CD4-positive, alpha-beta T cell treated with Interleukin-6 for 4 hours (primary cell): ENCODE measurements around the gene CYSLTR2.

ENCODE experiments used
- DNase-seq: peaks from one replicate; pipeline ENCODE4 v3.0.0-alpha.2; 2020; ENCODE audit warnings: mixed read lengths

CYSLTR2 gene

DNA sequence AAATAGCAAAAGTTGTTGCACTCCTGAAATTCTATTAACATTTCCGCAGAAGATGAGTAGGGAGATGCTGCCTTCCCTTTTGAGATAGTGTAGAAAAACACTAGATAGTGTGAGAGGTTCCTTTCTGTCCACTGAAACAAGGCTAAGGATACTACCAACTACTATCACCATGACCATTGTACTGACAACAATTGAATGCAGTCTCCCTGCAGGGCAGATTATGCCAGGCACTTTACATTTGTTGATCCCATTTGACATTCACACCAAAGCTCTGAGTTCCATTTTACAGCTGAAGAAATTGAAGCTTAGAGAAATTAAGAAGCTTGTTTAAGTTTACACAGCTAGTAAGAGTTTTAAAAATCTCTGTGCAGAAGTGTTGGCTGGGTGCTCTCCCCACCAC is 55.0 kb downstream of the CYSLTR2 start:
- DNase-seq = no peak

DNA sequence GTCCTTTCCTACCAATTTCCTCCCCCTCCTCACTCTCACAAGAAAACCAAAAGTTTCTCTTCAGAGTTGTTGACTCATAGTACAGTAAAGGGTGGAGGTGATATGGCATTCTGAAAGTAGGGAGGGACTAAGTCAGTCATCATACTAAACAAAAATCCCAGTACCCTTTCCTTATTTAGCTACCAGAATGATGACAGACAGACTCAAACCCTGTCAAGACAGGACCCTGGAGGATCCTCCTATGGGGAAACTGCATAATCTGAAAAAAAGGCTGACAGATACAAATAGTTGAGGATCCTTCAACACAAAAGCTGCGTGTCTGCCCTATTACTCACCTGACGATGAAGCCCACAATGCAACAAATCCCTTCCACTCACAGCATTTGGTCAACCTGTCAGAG is 55.5 kb downstream of the CYSLTR2 start:
- no peak for DNase-seq

- no peak for DNase-seq
Observed at GRCh38 chr13:48710160-48710559, 56.4 kb downstream of the CYSLTR2 start.

GRCh38 chr13:48712141-48712540 is 58.4 kb downstream of the CYSLTR2 start:
- no peak for DNase-seq

GRCh38 chr13:48715977-48716376 is 62.2 kb downstream of the CYSLTR2 start:
- no peak for DNase-seq

DNA sequence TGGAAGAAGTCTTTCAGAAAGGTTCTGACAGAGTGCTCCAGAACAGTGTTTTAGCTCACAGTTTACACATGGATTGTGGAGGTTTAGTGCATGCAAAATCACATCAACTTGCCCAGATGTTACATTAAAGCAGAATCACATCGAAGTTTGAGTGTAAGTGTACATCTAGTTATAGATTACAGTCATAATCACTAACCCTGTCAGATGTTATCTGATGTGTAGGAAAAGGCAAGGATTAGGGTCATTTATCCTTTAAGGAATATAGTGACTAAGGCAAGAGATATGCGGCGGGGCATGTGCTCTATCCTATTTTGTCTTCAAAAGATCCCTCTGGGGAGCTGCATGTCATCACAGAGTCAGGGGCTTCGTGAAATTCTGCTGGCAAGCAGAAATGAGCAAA is 66.9 kb downstream of the CYSLTR2 start:
- DNase-seq = no peak

- DNase-seq = no peak
Observed at GRCh38 chr13:48723168-48723567, 69.4 kb downstream of the CYSLTR2 start.

DNA sequence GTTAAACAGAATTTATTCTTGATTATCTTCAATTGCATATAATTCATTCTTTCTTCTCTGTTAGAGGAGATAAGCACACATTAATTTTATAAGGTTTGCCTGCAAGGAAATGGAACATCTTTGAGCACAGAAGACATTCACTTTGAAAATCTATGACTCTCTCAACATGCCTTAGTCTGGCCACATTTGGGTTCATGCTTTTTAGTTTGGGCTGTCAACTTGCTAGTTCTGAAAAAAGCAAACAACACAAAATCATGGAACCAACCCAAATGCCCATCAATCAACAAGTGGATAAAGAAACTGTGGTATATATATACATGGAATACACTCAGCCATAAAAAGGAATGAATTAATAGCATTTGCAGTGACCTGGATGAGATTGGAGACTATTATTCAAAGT is 71.5 kb downstream of the CYSLTR2 start:
- DNase-seq = no peak

GRCh38 chr13:48726711-48727110 is 73.0 kb downstream of the CYSLTR2 start:
- DNase-seq = no peak

DNA sequence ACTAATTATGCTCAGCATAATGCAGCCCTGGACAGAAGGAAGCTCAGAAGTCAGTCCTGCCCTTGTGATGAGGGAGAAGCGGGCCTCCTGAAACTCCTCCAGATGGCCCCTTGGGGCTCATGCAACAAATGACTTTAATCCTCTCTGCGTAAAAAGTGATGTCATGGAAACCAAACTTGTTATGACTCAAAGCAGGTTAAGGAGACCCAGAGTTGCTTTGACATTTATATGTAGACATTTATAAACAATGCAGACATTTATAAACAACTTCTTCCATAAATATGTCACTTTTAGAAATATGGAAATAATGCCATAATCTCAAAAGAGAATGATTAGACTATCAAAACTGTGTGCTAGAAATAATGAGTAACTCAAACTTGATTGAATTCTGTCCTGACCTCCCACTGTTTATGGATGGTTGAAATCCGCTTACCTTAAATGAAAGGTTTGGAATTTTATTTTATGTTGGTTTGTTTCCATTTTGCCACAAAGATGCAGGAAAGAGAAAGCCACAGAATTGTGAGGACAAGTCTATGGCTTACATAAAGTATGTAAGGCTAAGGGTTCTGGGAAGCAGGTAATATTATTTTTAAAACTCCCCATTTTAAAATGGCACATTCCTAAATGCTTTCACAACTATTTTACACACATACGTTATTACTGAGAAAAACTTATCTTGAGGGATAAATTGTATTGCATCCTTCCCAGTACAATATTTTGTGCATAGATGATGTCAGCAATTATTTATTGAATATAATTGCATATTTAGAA is 73.7 kb downstream of the CYSLTR2 start:
- DNase-seq = no peak

GRCh38 chr13:48728226-48728625 is 74.5 kb downstream of the CYSLTR2 start:
- no peak for DNase-seq

GRCh38 chr13:48728876-48729275 is 75.1 kb downstream of the CYSLTR2 start:
- DNase-seq = no peak

GRCh38 chr13:48729856-48730255 is 76.1 kb downstream of the CYSLTR2 start:
- DNase-seq = no peak

- DNase-seq = no peak
Observed at GRCh38 chr13:48731001-48731658, 77.4 kb downstream of the CYSLTR2 start.

DNA sequence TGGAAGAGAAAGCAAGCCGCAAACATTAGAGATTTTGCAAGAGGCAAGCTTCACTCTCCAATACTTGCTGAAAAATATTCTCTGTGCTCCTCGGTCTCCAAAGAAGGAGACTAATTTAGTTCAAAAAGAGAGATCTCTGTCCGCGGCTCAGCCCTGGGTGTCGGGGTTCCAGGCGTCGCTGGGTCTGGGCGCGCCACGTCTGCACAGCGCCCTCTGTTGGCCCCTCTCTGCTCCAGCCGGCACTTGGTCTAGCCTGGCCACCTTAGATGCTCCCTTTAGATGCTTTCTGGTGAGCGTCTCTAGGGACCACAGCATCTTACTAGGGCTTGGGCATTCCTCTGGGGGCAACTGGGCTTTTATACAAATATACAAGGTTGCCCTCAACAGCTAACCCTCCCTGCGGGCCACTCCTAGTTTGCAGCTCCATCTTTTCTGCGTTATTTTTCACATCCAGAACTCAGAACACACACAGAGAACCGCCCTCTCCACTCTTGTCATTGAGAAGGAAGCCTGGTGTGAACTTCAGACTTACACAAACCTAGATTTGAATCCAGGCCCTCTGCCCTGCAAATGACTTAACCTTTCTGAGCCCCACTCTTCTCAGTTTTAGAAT is 78.3 kb downstream of the CYSLTR2 start:
- DNase-seq = peak; percentile 72

GRCh38 chr13:48733739-48734335 is 80.1 kb downstream of the CYSLTR2 start:
- DNase-seq = no peak

DNA sequence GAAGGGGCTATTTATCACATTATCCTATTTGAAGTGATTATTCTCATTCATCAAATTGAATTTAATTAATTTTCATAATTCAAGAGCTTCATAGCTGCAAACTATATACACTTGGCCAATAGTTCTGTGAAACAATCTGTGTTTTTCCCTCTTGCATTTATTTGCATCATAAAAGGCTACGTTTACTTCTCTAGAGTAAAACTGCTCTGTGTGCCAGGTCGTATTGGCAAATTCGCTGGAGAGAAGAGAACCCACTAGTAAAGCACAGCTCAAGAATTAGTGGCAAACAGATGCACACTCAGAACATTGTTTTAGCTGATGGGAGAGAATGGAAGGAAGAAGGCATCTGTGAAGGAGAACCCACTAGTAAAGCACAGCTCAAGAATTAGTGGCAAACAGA is 81.8 kb downstream of the CYSLTR2 start:
- DNase-seq = no peak

- DNase-seq = no peak
Observed at GRCh38 chr13:48737689-48738088, 84.0 kb downstream of the CYSLTR2 start.

DNA sequence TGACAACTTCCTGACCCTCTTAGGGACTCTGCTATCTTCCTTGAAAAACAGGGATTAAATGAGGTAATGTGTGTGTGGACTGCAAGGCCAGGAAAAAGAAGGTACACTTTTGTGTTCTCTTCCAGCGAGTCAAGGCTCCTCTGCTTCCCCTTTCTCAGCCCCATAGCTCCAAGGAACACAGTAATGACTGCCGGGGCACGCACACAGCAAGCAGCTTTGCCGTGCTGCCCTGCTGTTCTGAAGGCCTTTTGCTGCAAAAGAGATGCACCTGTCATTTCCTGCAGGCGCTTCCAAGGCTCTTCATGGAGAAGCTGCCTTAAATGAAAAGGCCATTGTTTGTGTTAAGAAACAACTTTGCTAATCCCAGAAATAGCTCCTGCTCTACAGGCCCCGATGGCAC is 84.6 kb downstream of the CYSLTR2 start:
- no peak for DNase-seq

GRCh38 chr13:48739386-48739964 is 85.7 kb downstream of the CYSLTR2 start:
- DNase-seq = no peak

- DNase-seq = no peak
Observed at GRCh38 chr13:48741377-48741776, 87.6 kb downstream of the CYSLTR2 start.

DNA sequence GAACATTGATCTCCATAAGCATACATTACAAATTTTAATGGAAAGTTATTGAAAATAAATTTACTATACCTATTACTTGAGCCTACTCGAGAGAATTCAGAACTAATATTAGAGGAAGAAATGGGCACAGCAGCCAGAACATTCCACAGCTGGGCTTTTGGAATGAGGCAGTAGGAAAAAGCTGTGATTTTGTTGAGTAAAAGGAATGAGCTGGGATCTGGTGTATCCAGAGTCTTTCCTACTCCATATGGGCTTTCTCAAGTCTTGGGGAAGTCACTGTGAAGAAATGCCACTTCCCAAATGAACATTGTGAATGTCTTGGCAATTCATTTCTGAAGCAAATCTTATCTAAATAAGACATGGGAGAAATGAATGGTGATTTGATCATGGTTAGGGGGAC is 93.1 kb downstream of the CYSLTR2 start:
- no peak for DNase-seq

- DNase-seq = no peak
Observed at GRCh38 chr13:48748681-48749080, 95.0 kb downstream of the CYSLTR2 start.
